ENCODE results near the gene UBALD2. TPM values are rescaled to one million over a fixed set of nuclear protein-coding genes. Genes with fewer than 3 reads are reported as not detected.
"Not testable (repeated sequence)": the region's sequence is repeated elsewhere in the genome, so short reads cannot be mapped to it uniquely, and the experiment has no call there.

Gene UBALD2
- total RNA-seq, 1 donor from 2014 or later = 26.4 TPM

DNA sequence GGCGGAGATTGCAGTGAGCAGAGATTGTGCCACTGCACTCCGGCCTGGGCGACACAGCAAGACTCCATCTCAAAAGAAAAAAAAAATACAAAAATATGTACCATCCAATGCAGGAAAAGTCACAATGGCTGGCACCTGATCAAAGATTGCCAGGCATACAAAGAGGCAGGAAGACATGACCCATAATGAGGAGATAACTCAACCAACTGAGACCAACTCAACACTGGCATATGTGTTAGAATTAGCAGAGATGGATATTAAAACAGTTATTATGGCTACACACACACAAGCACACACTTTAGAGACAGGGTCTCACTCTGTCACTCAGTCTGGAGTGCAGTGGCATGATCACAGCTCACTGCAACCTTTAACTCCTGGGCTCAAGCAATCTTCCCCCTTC lies 32.3 kb downstream of the UBALD2 start:
- H3K36me3 Mint-ChIP-seq = peaks cover 3% of the 10 kb centered on the region
- no peak overlapping the region for H3K27ac Mint-ChIP-seq
- no peaks in the 10 kb centered on the region for H3K9me3 Mint-ChIP-seq
- no peak for DNase-seq (ENCODE audit: low spot score in 2 of 2, unreplicated experiment in 2 of 2)
- TF ChIP-seq, protein P1, sequence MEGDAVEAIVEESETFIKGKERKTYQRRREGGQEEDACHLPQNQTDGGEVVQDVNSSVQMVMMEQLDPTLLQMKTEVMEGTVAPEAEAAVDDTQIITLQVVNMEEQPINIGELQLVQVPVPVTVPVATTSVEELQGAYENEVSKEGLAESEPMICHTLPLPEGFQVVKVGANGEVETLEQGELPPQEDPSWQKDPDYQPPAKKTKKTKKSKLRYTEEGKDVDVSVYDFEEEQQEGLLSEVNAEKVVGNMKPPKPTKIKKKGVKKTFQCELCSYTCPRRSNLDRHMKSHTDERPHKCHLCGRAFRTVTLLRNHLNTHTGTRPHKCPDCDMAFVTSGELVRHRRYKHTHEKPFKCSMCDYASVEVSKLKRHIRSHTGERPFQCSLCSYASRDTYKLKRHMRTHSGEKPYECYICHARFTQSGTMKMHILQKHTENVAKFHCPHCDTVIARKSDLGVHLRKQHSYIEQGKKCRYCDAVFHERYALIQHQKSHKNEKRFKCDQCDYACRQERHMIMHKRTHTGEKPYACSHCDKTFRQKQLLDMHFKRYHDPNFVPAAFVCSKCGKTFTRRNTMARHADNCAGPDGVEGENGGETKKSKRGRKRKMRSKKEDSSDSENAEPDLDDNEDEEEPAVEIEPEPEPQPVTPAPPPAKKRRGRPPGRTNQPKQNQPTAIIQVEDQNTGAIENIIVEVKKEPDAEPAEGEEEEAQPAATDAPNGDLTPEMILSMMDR (IDR thresholded peaks at IDR 0.05; ENCODE audit: unreplicated experiment) = no peak
- H3K4me1 Mint-ChIP-seq = no peaks in the 10 kb centered on the region
- no peaks in the 10 kb centered on the region for H3K27me3 Mint-ChIP-seq (ENCODE audit: low read depth)
- no peak overlapping the region for H3K4me3 Mint-ChIP-seq

- no peaks in the 10 kb centered on the region for H3K9me3 Mint-ChIP-seq
- no peak for DNase-seq (ENCODE audit: low spot score in 2 of 2, unreplicated experiment in 2 of 2)
These were observed 39.3 kb downstream of the UBALD2 start for GRCh38 chr17:76304226-76305134.

GRCh38 chr17:76305135-76305454 lies 39.9 kb downstream of the UBALD2 start:
- H3K9me3 Mint-ChIP-seq; H3K27ac Mint-ChIP-seq; H3K4me1 Mint-ChIP-seq; DNase-seq (ENCODE audit: low spot score in 2 of 2, unreplicated experiment in 2 of 2); H3K27me3 Mint-ChIP-seq (ENCODE audit: low read depth); H3K4me3 Mint-ChIP-seq: not testable (repeated sequence)
- peaks cover 10% of the 10 kb centered on the region for H3K36me3 Mint-ChIP-seq

More at GRCh38 chr17:76304226-76305134, 39.3 kb downstream of the UBALD2 start:
- TF ChIP-seq, protein P1 (IDR thresholded peaks at IDR 0.05; ENCODE audit: unreplicated experiment) = no peak
- H3K4me3 Mint-ChIP-seq = no peak overlapping the region
- H3K4me1 Mint-ChIP-seq = no peaks in the 10 kb centered on the region
- no peak overlapping the region for H3K27ac Mint-ChIP-seq
- peaks cover 8% of the 10 kb centered on the region for H3K36me3 Mint-ChIP-seq
- H3K27me3 Mint-ChIP-seq (ENCODE audit: low read depth) = no peaks in the 10 kb centered on the region

DNA sequence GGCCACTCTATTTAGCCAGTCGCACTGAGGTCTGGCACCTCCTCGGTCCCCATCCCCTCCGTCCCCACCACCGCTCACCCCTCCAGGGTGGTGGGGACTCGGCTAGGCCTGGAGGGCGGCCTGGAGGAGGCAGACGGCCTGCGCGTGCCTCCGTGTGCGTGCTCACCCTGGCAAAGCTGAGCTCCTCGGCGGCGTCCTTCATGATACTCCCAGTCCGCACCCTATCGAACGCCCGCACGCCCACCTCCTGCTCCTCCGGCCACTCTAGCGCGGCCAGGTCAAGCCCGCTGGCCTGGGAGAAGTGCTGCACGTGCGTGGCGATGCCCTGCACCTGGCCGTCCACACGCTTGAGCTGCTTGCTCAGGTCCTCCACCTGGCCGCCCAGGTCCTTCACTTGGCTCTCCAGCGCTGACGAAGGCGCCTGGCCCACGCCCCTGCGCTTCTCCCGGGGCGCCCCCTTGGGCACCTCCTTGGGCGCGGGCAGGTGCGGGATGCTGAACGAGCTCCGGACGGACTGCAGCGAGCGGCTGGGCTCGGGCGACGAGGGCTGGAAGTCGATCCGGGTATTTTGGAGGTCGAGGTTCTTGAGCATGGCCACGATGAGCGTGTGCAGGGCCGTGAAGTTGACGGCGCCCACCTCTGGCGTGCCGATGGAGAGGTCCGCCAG lies 42.3 kb downstream of the UBALD2 start:
- no peak overlapping the region for H3K4me3 Mint-ChIP-seq
- no peaks in the 10 kb centered on the region for H3K9me3 Mint-ChIP-seq
- H3K27ac Mint-ChIP-seq = no peak overlapping the region
- H3K4me1 Mint-ChIP-seq = no peaks in the 10 kb centered on the region
- TF ChIP-seq, protein P1 (IDR thresholded peaks at IDR 0.05; ENCODE audit: unreplicated experiment) = no peak
- no peaks in the 10 kb centered on the region for H3K27me3 Mint-ChIP-seq (ENCODE audit: low read depth)
- H3K36me3 Mint-ChIP-seq = peaks cover 19% of the 10 kb centered on the region
- DNase-seq (ENCODE audit: low spot score in 2 of 2, unreplicated experiment in 2 of 2) = no peak

DNA sequence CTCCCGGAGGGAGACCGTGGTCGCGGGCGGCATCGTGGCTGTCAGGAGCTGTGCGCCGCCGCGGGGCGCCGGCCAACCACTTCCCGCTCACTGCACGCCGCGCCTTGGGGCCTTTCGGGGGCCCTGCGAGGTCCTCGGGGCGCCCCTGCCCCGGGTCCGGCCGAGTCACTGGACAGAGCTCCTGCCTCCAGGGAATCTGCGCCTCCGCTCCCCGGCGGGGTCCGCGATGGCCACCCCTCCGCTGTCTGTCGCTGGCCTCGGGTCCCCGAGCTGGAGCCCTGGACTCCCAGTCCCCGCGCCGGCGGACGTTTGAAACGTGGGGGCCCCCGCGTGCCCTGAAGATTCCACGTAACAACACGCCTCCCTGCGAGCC lies 42.8 kb downstream of the UBALD2 start, which contains the start of gene QRICH2:
Gene QRICH2, minus strand, starts transcription at position 311 of the 373 bp plus-strand sequence. Its CDS starts 278 bp downstream, at position 33.
- no peak for DNase-seq (ENCODE audit: low spot score in 2 of 2, unreplicated experiment in 2 of 2)
- H3K27ac Mint-ChIP-seq = no peak within 1 kb of the TSS

More for the DNA sequence above, 42.8 kb downstream of the UBALD2 start, which contains the start of gene QRICH2:
- Mint-ChIP-seq H3K9me3 (no peaks in the 10 kb centered on the region), H3K27me3 (ENCODE audit: low read depth) (no peaks in the 10 kb centered on the region), H3K4me1 (no peaks in the 10 kb centered on the region), H3K4me3 (no peak within 1 kb of the TSS), H3K36me3 (peaks cover 23% of the 10 kb centered on the region)
- TF ChIP-seq, protein P1 (IDR thresholded peaks at IDR 0.05; ENCODE audit: unreplicated experiment) = no peak

Measured in mesothelial cell of epicardium (in vitro differentiated cells).